Measurements from ENCODE around the gene STK11.

STK11 gene, protein sequence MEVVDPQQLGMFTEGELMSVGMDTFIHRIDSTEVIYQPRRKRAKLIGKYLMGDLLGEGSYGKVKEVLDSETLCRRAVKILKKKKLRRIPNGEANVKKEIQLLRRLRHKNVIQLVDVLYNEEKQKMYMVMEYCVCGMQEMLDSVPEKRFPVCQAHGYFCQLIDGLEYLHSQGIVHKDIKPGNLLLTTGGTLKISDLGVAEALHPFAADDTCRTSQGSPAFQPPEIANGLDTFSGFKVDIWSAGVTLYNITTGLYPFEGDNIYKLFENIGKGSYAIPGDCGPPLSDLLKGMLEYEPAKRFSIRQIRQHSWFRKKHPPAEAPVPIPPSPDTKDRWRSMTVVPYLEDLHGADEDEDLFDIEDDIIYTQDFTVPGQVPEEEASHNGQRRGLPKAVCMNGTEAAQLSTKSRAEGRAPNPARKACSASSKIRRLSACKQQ

DNA sequence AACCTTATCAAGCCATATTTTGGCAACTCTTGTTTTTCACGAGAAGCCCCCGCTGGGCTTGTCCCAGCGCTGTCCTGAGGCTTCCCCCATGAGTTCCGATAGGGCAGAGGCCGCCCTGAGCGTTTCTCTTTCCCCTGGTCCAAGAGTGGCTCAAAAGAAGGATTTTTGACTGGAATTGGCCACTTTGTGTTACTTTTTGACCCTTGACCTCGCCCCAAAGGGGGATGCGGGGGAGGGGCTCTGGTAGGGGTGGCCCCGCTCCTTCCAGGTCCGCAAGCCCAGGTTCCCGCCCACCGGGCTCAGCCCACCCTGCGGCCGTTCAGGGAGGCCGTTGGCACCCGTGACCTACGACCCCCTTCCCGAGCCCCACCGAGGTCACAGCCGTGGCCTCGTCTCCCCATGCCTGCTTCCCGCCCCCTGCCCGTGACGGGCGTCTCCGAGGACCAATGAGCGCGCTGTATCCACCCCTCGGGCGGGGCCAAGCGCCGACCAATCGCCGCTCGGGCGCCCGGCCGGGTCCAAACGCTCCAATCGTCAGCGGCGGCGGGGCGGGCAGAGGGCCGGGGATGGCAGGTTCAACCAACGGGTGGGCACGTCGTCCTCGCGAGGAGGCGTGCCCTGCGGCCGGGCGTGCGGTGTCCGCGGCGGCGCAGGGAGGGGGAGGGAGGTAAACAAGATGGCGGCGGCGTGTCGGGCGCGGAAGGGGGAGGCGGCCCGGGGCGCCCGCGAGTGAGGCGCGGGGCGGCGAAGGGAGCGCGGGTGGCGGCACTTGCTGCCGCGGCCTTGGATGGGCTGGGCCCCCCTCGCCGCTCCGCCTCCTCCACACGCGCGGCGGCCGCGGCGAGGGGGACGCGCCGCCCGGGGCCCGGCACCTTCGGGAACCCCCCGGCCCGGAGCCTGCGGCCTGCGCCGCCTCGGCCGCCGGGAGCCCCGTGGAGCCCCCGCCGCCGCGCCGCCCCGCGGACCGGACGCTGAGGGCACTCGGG is at the start of gene STK11:
Gene STK11 (plus strand): TSS at position 665 of the 986 bp plus-strand sequence. CDS start 1,136 bp downstream, outside the sequence.
- peak; percentile 97 for DNase-seq (ENCODE audit: low read depth)

DNA sequence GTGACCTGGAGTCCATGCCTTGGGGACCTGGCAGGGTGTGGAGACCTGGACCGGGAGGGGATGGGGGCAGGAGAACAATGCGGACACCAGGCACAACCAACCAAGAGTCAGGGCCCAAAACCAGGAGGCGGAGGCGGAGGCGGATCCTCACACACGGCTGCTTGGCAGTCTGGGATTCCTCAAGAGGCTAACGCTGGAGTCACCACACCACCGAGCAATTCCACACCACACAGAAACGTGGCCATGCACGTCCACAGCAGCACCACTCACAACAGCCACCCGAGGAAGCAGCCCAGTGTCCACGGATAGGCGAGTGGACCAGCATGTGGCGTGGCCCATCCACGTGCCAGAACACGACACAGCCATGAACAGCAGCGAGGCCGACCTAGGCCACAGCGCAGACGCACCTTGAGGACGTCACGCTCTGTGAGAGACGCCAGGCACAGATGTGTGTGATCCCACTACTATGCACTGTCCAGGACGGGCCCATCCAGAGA is 49.2 kb upstream of the STK11 start:
- peak; percentile 65 for DNase-seq (ENCODE audit: low read depth)

DNA sequence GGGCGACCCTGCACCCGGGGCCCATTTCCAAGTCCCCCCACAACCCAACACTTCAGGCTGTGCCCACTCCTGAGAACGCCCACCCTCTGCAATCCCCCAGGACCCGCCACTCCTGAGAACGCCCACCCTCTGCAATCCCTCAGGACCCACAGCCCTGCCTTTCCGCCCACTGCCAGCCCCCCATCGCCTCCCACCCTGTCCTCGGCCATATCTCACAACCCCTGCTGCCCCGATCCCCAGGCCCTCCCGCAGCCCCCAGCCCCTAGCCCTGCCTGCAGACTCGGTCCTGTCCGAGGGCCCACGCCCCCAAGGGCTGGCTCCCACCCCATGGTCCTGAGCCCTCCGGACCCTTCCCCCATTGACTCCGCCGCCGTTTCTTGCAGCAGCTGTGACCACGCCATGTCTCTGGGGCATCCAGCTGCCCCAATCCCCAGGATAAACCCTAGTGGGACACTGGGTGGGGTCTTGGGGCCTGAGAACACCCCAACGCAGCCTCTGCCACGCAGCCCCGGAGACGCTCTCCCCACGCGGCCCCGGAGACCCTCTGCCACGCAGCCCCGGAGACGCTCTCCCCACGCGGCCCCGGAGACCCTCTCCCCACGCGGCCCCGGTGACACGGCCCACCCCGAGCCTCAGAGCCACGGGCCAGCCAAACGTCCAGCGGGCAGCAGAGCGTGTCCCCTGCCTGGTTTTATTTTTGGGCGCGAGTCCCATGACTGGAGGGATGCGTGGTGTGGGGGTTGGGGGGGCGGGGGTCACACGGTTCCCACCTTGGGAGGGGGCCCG is 48.6 kb upstream of the STK11 start:
- no peak for DNase-seq (ENCODE audit: low read depth)

DNA sequence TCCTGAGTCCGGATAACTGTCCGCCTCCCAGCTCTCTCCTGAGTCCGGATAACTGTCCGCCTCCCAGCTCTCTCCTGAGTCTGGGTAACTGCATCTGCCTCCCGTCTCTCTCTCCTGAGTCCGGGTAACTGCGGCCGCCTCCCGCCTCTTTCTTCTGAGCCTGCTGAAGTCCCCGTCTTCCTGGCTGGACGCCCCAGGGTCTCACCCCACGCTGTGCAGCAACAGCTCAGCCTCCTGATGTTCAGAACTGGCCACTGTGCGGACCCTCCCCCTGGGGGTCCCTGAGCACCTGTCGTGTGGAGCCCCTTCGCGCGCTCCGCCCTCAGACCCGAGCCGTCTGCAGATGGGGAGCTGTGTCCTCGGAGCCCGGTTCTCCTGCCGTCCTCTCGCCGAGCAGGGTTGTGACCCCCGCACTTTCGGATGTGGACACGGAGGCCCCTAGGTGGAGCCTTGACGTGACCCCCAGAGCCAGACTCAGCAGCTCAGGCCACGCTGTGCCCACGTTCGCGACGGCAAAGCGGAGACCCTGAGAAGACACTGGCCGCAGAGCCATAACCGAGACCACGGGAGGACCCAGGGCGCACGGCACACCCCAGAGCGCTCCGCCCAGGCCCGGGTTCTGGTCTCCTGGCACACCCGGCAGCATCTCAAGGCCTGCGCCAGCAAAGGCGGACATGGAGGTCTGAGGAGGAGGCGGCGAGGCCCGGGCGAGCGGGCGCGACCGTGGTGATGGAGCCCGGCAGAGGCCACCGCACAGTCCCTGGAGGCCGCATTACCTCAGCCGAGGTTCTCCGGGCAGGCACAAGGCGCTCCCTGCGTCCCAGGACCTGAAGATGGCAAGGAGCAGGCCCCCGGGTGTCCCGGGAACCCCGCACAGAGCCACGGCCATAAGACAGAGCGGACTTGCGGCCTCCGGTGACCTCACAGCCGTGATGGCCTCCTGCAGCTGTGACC is 47.4 kb upstream of the STK11 start:
- DNase-seq (ENCODE audit: low read depth), result no peak

DNA sequence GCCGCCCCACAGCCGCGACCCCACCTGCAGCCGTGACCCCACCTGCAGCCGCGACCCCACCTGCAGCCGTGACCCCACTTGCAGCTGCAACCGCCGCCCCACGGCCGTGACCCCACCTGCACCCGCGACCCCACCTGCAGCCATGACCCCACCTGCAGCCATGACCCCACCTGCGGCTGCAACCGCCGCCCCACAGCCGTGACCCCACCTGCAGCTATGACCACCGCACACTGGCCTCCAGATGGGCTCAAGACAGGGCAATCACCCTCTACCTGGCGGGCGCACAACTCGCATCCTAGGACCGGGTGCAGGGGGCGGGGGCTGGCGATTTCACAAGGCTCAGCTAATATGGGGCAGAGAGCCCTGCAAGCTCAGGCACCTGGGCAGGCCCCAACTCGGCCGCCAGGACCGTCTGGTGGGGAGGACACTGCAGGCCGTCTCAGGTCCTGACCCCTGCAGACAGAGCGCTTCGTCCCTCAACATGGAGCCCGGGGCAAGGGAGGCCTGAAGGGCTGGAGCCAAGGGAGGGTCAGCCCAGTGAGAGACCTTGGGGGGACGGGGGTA is 46.6 kb upstream of the STK11 start:
- no peak for DNase-seq (ENCODE audit: low read depth)

DNA sequence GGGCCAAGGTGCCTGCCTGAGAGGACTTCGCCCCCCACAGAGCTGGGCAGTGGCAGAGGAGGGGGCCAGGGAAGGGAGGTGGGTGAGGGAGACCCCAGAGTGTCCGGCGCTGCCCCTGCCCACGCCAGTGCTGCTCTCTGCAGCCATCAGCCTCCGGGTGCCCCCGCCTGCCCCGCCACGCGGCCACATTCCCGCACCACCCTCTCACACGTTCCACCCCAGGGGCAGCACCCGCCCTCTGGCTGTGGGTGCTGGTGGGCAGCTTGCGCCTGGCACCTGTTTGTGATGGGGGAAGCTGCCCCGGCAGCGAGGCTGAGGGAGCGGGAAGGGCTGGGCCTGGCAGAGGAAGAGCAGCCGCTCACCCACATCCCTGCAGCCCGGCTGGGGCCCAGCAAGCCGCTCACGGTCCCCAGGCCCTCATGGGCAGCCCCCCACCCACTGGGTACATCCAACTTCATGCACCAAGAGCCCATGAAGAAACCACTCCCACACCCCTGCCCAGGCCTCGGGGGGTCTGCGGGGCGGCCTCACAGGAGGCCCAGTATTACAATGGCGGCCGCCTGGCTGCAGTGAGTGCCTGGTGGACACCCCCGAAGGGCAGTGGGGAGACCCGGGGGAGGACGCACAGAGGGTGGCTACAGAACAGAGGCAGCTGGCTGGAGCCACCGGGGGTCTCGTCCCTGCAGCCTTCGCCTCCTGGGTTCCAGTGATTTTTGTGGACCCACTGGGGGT is 45.5 kb upstream of the STK11 start:
- no peak for DNase-seq (ENCODE audit: low read depth)

DNA sequence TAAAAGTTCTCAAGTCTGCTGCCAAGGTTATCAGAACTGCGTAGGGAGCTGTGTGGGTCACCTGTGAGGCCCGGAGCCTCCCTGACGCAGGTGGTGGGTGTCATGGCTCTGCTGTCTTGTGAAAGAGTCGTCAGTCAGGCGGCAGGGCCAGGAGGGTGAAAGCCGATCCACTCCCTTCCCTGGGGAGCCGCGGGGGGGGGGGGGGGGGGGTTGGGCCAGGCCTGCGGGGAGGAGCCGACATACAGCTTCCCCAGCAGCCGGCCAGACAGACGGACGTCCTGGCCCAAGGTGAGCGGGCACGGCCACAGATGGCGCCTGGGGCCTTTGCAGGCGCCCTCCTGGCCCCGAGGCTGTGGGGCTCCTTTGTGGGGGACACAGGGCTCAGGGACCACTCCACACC is 43.9 kb upstream of the STK11 start:
- peak; percentile 57 for DNase-seq (ENCODE audit: low read depth)

DNA sequence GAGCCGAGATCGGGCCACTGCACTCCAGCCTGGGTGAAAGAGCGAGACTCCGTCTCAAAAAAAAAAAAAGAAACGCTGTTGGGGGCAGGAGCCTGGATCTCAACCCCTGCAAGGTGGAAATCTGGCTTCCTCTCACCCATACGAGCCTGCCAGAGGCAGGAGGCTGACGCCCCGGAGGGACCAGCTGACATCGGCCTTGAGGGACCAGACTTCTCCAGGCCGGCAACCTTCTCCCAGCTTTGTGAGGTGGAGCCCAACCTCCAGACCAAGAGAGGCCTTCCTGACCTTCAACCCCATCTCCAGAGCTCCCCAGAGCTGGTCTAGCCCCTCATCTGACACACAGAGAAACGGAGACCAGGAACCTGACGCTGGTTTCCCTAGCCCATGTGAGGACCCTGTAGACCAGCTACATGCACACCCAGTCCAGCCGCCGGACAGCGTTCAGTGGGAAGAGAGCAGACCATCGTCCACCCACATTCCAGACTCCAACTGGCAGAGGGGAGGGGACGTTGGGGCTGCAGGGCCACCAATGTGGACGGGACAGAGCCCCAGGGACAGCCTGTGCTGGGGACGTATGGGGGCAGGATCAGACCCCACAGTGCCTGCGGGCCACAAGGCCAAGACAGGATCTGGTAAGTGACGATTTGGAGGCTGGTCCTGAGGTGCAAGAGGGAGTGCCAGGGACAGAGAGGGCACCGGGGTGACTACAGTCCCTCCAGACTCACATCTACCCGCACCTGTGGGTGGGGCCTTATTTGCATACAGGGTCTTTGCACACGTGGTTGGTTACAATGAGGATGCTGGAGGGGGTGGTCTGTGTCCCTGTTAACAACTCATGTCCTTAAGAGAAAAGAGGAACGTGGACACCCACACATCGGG is 42.9 kb upstream of the STK11 start:
- DNase-seq (ENCODE audit: low read depth), result no peak

DNA sequence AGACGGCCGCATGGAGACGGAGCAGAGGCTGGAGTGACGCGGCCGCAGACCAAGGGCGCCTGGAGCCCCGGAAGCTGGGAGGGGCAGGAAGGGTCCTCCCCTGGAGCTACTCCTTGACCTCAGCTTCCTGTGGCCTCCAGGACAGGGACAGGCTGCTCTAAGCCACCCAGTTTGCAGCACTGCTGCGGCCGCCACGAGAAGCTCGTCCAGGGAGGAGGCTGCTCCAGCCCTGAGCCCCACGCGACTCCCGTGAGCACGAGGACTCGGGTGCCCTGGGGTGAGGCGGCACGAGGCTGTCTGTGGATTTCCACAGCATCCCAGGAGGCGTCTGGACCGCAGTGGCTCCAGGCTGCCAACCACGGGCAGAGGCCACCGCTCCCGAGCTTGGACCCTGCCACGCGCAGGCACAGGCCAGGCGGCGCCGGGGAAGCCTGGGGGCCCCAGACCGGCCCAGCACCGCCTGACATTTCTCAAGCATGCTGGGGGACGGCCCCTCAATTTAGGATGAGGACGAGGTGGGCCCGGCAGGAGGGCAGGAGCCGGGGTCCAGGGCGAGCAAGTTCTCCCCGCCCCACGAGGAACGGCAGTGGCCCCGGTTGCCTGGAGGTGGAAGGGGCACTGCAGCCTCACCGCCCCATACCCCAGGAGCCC is 42.2 kb upstream of the STK11 start:
- DNase-seq (ENCODE audit: low read depth), result no peak

DNA sequence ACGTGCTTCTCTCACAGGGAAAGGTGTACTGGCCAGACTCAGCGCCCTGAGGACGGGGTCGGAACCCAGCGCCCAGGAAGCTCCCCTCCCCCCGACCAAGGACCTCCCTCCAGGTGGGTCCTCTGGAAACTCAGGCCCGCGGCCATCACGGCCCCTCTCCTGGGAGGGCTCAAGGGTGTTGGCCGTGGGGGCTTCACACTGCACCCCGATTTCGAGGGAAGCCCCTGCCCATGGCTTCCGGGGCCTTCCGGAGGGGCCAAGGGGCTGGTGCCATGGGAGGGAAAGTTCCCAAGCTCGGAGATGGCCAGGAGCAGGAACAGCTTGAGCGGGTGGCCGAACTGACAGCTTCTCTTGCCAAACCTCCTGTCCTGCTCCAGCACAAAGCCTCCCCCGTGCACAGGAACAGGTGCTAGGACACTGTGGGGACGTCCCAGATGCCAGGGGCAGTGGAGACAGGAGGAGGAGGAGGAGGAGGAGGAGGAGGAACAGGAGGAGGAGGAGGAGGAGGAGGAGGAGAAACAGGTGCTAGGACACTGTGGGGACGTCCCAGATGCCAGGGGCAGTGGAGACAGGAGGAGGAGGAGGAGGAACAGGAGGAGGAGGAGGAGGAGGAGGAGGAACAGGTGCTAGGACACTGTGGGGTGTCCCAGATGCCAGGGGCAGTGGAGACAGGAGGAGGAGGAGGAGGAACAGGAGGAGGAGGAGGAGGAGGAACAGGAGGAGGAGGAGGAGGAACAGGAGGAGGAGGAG is 41.5 kb upstream of the STK11 start:
- no peak for DNase-seq (ENCODE audit: low read depth)

DNA sequence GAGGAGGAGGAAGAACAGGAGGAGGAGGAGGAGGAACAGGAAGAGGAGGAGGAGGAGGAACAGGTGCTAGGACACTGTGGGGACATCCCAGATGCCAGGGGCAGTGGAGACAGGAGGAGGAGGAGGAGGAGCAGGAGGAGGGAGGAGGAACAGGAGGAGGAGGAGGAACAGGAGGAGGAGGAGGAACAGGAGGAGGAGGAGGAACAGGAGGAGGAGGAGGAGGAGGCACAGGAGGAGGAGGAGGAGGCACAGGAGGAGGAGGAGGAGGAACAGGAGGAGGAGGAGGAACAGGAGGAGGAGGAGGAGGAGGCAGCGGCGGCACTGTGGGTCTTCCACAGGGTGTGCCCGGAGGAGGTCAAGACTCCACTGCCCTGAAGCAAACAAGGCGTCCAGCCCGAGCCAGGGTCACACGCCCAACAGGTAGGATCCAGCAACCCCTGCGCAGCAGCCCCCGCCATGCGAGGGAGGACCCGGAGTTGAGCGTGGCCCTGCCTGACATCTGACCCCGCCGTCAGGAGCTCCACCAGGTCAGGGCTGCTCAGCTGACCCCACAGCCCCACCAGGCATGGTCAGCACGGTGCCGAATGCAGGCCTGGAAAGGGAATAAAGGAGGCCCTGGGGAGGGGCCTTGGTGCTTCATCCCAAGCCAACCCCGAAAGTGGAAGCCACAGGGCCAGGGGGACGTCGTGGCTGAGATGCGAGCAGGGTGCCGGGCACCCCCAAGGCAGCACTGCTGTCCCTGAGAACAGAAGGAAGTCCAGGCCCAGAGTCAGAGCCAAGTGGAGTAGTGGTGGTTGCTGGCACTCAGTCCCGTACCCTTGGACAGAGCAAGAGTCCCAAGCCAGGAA is 40.7 kb upstream of the STK11 start:
- DNase-seq (ENCODE audit: low read depth), result peak; percentile 51

DNA sequence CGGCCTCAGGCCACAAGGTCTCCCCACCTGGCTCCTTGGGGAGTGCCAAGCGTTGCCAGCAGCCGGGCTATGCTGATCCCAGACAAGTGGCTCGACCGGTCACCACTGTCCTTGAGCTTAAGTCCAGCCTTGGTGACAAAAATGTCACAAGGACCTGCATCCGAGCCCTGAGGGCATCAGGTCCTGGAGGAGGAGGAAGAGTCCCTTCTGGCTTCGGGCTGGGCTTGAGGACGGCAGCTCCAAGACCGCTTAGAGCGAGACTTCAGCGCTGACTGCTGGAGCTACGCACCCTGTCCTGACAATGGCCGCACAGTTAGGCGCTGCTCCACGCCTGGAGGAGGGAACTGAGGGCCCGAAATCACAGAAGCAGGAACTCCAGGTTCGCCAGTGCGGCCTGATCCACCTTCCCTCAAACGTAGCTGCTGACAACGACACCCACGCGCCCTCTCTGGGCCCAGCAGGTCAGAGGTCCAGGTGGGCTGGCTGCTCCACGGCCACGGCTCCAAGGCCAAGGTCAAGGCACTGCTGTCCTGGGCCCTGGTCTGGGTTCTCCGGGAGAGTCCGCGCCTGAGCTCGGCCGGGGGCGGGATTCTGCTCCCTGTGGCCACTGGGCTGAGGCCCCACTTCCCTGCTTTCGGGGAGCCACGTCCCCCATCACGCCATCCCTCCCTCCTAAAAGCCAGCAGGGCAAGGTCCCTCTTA is 38.6 kb upstream of the STK11 start:
- no peak for DNase-seq (ENCODE audit: low read depth)

DNA sequence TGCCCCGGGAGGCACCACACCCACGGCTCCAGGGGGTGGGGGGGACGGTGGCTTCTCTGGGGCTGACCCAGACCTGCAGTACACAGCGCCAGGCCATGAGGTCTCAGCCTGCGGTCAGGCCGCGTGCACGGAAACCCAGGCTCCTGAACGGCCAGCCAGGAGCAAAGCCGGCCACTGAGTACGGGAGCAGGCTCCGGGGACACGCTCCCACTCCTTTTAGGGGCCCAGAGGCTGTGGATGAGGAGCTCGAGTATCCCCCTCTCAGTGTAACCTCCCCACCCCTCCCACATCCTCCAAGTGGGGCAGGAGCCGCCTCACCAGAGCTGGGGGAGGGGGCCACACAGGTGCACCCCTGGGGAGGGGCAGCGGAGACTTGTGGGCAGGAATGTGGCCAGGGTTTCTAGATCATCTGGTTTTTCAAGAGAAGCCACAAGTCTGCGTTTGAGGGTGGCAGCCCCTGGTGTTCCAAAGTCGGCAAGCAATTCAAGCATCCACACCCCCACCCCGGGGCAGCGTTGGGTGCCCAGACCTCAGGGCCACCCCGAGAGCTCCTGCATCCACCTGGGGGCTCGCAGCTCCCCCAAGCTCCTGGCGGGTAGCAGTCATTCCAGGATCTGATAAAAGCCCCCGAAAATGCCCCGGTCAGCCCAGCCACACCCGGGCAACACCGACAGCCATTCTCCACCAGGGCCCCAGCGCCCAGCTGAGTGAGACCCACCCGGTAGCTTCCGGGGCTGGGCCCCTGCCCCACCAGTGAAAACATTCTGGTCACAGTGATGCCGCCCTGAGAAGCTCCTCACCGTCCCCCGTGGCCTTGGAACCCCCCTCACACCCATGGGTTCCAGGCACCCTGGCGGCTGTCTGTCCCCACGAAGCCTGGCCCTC is 37.6 kb upstream of the STK11 start:
- no peak for DNase-seq (ENCODE audit: low read depth)

DNA sequence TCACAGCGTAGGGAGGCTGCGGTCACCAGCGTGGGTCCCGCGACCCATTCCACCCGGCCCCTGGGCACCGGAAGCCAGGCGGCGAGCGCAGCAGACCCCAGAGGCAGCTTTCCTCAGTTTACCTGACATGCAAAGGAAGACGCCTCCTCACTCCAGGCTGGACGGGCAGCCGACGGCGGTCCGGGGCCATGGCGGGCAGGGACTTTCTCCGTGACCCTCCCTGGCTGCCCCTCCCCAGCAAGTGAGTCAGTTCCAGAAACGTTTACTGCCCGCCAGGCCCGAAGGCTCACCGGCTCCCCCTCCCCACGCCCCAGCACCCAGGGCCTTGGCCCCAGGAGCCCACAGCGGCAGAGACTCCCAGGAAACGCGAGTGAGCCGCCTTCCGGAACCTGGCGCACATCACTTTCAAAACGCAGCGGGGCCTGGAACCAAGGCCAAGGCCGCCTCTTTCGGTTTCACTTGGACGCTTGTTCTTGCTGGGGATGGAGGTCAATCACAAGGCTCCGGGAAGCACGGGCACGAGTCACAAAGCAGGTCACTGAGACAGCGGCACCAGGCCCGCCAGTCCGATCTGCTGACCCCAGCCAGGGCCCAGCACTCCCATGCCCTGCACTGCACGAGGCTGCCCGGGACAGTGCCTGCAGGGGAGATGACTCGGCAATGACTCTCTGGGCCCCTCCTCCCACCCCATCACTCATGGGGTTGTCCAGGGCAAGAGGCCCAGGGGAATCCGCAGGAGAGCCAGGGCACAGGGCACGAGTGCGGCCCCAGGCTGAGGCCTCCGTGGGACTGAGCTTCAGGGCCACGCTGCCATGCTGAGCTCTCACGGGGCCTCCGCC is 36.8 kb upstream of the STK11 start:
- DNase-seq (ENCODE audit: low read depth), result peak; percentile 85

Data from fibroblast of gingiva (primary cell).